Measurements from ENCODE around the gene CRTAC1. TPM values are rescaled to one million over a fixed set of nuclear protein-coding genes. Genes with fewer than 3 reads are reported as not detected.

Gene CRTAC1
- polyA plus RNA-seq, 1 of the 3 experiments (the other 2 are of a cell fraction), result 0.05 TPM

DNA sequence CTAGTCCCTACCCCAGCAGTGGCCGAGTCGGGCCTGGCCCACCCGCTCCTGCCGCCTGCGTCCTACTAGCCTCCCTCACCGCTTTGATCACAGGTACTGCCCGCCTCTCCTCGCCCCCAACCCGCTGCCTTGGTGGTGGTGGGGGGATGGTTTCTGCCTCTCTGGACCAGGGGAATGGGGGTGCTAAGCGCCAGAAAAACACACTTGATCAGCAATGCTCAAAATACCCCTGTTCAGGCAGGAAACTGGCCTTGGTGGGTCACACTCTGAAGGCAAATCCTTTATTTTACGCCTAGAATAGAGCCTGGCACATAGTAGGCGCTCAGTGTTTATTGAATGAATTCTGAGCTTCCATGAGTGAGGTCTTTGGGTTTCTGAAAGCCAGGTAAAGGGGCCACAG lies 1.0 kb upstream of the CRTAC1 start:
- Histone ChIP-seq H3K9ac (no peak overlapping the region), H3K9me2 (no peaks in the 10 kb centered on the region)
- WGBS (ENCODE audit: low lambda C conversion rate), result 73% methylated on average over 12 of the region's 12 CpGs

More for the DNA sequence above, 1.0 kb upstream of the CRTAC1 start:
- no peak for TF ChIP-seq FOSL2 (IDR thresholded peaks at IDR 0.05; ENCODE audit: borderline replicate concordance, low read depth)
- TF ChIP-seq POLR2AphosphoS5 (IDR thresholded peaks at IDR 0.05; ENCODE audit: low read depth, low read length), result no peak
- no peak for TF ChIP-seq GATA2 (CRISPR knock-in tag; IDR thresholded peaks at IDR 0.05)
- TF ChIP-seq, protein P1, sequence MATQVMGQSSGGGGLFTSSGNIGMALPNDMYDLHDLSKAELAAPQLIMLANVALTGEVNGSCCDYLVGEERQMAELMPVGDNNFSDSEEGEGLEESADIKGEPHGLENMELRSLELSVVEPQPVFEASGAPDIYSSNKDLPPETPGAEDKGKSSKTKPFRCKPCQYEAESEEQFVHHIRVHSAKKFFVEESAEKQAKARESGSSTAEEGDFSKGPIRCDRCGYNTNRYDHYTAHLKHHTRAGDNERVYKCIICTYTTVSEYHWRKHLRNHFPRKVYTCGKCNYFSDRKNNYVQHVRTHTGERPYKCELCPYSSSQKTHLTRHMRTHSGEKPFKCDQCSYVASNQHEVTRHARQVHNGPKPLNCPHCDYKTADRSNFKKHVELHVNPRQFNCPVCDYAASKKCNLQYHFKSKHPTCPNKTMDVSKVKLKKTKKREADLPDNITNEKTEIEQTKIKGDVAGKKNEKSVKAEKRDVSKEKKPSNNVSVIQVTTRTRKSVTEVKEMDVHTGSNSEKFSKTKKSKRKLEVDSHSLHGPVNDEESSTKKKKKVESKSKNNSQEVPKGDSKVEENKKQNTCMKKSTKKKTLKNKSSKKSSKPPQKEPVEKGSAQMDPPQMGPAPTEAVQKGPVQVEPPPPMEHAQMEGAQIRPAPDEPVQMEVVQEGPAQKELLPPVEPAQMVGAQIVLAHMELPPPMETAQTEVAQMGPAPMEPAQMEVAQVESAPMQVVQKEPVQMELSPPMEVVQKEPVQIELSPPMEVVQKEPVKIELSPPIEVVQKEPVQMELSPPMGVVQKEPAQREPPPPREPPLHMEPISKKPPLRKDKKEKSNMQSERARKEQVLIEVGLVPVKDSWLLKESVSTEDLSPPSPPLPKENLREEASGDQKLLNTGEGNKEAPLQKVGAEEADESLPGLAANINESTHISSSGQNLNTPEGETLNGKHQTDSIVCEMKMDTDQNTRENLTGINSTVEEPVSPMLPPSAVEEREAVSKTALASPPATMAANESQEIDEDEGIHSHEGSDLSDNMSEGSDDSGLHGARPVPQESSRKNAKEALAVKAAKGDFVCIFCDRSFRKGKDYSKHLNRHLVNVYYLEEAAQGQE (IDR thresholded peaks at IDR 0.05; ENCODE audit: low read depth, low read length), result no peak
- TF ChIP-seq EP300 (IDR thresholded peaks at IDR 0.05; ENCODE audit: borderline replicate concordance in 1 of 2, low read depth in 1 of 2, low read length in 1 of 2), result no peak
- TF ChIP-seq RFX5 (IDR thresholded peaks at IDR 0.05; ENCODE audit: low read length), result no peak
- TF ChIP-seq SIN3A (IDR thresholded peaks at IDR 0.05; ENCODE audit: borderline replicate concordance, low read depth, low read length), result no peak
- TF ChIP-seq JUND (IDR thresholded peaks at IDR 0.05), result no peak
- TF ChIP-seq, protein P2, sequence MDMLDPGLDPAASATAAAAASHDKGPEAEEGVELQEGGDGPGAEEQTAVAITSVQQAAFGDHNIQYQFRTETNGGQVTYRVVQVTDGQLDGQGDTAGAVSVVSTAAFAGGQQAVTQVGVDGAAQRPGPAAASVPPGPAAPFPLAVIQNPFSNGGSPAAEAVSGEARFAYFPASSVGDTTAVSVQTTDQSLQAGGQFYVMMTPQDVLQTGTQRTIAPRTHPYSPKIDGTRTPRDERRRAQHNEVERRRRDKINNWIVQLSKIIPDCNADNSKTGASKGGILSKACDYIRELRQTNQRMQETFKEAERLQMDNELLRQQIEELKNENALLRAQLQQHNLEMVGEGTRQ (IDR thresholded peaks at IDR 0.05; ENCODE audit: borderline replicate concordance, low read depth, low read length), result no peak
- TF ChIP-seq CHD2 (IDR thresholded peaks at IDR 0.05; ENCODE audit: low read length, partially characterized antibody), result no peak
- no peak for TF ChIP-seq NFIC (IDR thresholded peaks at IDR 0.05; ENCODE audit: borderline replicate concordance)
- no peak for TF ChIP-seq GABPA (IDR thresholded peaks at IDR 0.05; ENCODE audit: low read depth)
- TF ChIP-seq TAF1 (IDR thresholded peaks at IDR 0.05; ENCODE audit: borderline replicate concordance, low read depth, low read length), result no peak
- TF ChIP-seq NRF1 (IDR thresholded peaks at IDR 0.05; ENCODE audit: low read depth, low read length), result no peak
- TF ChIP-seq, protein P3, sequence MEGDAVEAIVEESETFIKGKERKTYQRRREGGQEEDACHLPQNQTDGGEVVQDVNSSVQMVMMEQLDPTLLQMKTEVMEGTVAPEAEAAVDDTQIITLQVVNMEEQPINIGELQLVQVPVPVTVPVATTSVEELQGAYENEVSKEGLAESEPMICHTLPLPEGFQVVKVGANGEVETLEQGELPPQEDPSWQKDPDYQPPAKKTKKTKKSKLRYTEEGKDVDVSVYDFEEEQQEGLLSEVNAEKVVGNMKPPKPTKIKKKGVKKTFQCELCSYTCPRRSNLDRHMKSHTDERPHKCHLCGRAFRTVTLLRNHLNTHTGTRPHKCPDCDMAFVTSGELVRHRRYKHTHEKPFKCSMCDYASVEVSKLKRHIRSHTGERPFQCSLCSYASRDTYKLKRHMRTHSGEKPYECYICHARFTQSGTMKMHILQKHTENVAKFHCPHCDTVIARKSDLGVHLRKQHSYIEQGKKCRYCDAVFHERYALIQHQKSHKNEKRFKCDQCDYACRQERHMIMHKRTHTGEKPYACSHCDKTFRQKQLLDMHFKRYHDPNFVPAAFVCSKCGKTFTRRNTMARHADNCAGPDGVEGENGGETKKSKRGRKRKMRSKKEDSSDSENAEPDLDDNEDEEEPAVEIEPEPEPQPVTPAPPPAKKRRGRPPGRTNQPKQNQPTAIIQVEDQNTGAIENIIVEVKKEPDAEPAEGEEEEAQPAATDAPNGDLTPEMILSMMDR (IDR thresholded peaks at IDR 0.05), result no peak
- ChIA-PET POLR2A (interaction anchor here (1.0 to 2.2 kb wide), 4 partner anchors 10 to 143 kb away, joined by 3 to 8 read pairs (median 3); no protein-coding TSS in a partner anchor), CTCF (interaction anchor here (0.9 to 13.3 kb wide), 5 partner anchors 12 to 278 kb away, joined by 3 to 176 read pairs (median 16); no protein-coding TSS in a partner anchor)
- no peak overlapping the region for H2AFZ ChIP-seq (ENCODE audit: low read depth)
- no peak overlapping the region; a peak in 1 of 4 replicates for H3K4me3 ChIP-seq (ENCODE audit: low read depth in 2 of 2, low read length in 1 of 2)
- no peaks in the 10 kb centered on the region for H4K20me1 ChIP-seq (ENCODE audit: insufficient read depth)
- no peaks in the 10 kb centered on the region for H3K79me2 ChIP-seq (ENCODE audit: insufficient read depth)
- H3K4me1 ChIP-seq (ENCODE audit: control insufficient read depth in 1 of 2, insufficient read depth in 2 of 2, low read depth in 1 of 2, low read length in 1 of 2), result peaks cover 0 to 8% of the 10 kb centered on the region in 2 experiments; a peak in 1 of 4 replicates
- H3F3A ChIP-seq (replicated peaks; ENCODE audit: insufficient read depth), result no peaks in the 10 kb centered on the region
- H3K4me2 ChIP-seq, result no peak overlapping the region
- no peaks in the 10 kb centered on the region for H3K36me3 ChIP-seq (replicated peaks in 1 of 2; ENCODE audit: control insufficient read depth in 1 of 2, insufficient read depth in 2 of 2, low read length in 1 of 2)
- DNase-seq, result no peak
- no peaks in the 10 kb centered on the region for H3K9me3 ChIP-seq
- peaks cover 33% of the 10 kb centered on the region for H3K27me3 ChIP-seq (ENCODE audit: insufficient read depth)
- H3K27ac ChIP-seq (ENCODE audit: low read depth in 2 of 2, low read length in 1 of 2), result no peak overlapping the region
